GM08714 (cell line): ENCODE data around the gene SERPINE3.

ENCODE experiments used
- H3K4me3 ChIP-seq: fragments of 200-500 bp; sonication (Bioruptor generic); 2 replicates; pipeline ENCODE4 v1.5.1; 2014; ENCODE audit warnings: mild to moderate bottlenecking, low read length, inconsistent platforms
- ZNF274 ChIP-seq: IDR thresholded peaks from 2 replicates; pipeline ENCODE4 v1.6.1; 2012; ENCODE audit warnings: mild to moderate bottlenecking, low read depth, low read length

SERPINE3 gene

DNA sequence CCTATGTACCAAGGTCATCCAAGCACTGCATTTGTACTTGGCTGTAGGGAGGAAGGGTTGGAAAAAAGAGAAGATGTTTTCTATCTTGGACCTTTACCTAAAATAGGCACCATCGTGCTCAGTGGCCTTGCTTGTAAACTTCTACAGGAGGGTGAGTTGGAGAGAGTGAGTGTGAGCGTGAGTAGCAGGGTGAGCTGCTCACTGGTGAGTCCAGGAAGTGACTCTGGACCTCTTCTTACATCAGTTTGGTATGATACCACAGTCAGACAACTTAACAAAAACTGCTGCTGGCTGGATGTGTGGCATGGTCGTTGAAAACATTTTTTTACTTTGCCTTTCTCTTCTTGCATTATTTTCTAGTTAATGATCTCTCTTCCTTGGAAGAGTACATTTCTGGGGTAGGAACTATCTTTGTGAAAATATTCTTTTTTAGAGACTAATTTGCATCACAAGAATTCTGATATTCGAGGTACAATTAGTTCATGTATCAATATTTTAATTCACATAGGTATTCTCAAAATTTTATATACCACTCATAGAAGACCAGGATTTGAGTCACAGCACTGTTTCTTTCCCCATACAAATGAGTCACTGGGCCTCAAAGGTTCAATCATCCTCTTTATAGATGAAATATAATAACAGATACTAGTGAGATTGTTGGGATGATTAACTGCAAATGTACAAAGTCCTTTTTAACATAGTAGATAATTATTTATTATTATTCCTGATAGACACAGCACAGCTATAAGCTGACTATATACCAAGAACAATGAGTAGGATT lies 651 bp downstream of the SERPINE3 start:
- H3K4me3 ChIP-seq = no peak overlapping the region
- no peak for TF ChIP-seq ZNF274

DNA sequence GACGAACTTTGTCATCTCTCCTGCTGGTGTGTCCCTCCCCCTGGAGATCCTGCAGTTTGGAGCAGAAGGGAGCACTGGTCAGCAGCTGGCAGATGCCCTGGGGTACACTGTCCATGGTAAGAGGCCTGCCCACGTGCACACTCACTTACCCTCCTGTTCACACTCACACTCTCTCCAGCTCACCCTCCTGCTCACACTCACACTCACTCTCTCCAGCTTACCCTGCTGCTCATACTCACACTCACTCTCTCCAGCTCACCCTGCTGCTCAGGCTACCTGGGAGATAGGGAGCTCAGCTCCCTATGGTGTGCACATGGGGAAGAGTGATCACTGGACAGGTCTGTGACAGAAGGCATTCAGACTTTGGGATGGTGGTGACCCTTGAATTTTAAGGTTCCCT lies 1.7 kb downstream of the SERPINE3 start:
- H3K4me3 ChIP-seq = no peak overlapping the region
- TF ChIP-seq ZNF274 = no peak

DNA sequence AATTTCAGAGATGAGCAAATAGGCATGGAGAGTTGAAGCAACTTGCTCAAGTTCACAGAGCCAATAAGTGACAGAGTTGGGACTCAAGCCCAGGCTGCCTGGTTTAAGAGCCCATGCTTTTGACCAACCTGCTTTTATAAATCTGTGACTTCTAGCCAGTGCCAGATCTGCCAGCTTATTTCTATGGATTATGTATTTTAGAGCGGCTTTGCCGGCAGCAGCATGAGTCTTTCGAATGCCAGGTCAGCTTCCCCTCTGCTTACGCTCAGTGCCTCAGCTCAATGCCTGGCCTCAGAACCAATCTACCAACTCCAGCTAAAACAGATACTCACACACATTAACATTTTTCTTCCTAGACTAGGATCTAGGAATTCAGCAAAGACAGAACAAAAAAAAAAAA lies 2.3 kb downstream of the SERPINE3 start:
- H3K4me3 ChIP-seq = no peak overlapping the region
- TF ChIP-seq ZNF274 = no peak

DNA sequence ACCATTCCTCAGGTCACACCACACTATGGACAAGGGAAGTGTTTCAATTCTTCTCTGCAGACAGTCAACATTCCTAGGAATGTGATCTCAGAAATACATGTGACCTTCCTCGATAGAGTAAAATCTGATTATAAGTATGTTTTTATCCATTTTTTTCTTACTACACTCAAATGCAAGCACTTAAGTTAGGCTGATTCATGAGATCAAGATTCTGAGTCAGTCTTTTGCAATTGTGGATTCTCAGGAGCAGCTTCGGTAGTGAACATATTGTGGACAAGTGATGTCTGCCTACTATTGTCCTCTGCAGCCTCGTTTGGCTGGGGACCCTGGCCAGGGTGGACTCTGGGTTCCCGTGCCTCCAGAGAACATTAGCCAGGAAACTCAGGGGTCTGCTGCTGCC lies 3.2 kb downstream of the SERPINE3 start:
- no peak for TF ChIP-seq ZNF274
- no peak overlapping the region for H3K4me3 ChIP-seq

DNA sequence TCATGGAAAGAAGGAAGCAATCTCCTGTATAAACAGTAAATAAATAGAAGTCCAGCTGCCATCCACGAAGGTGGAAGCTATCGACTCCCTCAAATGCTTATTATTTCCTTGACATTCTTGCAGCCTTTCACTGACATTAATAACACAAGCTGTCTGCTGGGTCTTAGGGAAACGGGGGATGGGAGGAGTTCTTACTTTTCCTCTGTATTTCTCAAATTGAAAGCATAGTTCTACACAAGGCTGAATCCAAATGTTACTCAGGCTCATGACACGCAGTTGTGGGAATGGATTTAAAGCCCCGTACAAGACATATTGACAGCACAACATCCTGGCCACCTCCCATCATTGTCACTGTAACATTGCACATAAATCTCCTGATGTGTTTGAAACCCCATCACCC lies 4.0 kb downstream of the SERPINE3 start:
- TF ChIP-seq ZNF274 = no peak
- H3K4me3 ChIP-seq = no peak overlapping the region

DNA sequence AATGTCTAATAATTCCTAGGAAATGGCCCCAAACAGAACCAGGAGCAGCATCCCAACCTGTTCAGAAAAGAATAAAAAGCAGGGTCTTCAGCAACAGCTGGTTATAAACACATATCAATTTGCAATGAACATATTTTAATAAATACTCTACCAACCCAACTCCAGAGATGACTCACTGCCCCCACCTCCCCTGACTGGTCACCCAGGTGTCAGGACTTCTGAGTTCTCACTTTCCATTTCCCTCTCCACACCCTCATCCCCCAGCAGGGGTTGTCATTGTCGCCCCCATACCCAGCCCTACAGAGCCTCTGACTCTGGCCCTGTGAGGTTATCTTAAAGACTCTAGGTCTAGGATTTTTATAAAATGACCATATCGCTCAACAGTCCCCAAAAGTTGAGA lies 6.9 kb downstream of the SERPINE3 start:
- H3K4me3 ChIP-seq = no peak overlapping the region
- no peak for TF ChIP-seq ZNF274

DNA sequence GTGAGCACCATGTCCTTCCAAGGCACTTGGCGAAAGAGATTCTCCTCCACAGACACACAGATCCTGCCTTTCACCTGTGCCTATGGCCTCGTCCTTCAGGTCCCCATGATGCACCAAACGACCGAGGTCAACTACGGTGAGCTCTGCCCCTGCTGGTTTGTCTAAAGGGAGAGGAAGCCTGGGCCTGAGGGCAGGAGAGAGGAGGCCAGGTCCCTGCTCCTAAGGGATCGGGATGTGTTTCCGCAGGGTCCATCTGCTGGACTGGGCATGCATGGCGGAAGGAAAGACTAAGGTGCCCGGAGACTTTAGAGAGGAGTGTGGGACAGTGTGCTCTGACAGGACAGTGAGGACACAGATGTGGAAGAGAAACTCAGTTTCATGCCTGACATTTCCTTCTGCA lies 7.6 kb downstream of the SERPINE3 start:
- no peak for TF ChIP-seq ZNF274
- no peak overlapping the region for H3K4me3 ChIP-seq

DNA sequence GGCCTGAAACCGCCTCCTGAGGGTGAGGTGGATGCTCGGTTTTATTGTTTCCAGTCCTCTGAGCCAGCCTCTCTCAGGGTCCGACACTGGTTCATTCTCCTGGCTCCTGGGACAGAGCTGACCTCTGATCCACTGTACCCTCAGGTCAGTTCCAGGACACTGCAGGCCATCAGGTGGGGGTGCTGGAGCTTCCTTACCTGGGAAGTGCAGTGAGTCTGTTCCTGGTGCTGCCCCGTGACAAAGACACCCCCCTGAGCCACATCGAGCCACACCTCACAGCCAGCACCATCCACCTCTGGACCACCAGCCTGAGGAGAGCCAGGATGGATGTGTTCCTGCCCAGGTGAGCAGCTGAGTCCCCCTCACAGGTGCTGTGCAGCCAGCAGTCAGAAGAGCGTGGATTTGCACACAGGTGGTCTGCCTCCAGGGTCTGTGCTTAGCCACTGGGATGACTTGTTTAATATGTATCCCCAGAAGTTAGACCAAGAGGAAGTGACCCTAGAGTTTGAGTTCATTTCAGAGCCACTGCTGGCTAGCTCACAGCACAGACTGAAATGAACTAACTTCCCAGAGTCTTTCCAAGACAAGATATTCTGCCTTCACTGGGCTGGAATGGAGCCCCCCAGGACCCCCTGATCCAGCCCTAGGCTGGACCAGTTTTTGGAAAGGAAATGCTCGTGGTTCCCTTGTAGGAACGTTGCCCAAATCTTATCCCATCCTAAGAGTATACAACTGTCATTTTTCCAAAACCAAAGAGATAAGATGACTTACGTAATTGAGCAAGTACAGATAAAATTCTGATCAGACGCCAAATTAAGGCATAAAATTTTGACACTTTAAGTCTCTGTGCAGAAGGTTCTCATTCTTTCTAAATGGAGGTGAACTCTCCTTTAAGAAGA lies 8.8 kb downstream of the SERPINE3 start:
- TF ChIP-seq ZNF274 = no peak
- no peak overlapping the region for H3K4me3 ChIP-seq

DNA sequence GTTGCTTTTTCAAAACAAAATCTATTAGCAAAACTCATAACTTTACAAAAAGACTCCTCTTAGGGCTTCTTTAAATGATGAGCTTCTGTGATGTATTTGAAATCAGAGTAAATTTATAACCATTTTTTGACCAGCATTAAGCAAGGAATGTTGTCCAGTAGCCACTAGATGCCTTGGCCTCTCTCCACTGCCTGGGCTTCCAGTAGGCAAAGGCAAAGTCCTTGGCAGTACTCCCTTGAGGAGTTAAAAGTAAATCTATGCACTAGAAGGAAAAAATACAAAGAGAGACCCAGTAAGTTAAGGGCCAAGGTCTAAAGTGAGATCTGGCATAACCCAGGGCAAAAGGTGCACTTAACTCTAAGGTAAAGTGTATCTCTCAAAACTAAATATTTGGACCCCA lies 9.5 kb downstream of the SERPINE3 start:
- no peak overlapping the region for H3K4me3 ChIP-seq
- TF ChIP-seq ZNF274 = no peak

DNA sequence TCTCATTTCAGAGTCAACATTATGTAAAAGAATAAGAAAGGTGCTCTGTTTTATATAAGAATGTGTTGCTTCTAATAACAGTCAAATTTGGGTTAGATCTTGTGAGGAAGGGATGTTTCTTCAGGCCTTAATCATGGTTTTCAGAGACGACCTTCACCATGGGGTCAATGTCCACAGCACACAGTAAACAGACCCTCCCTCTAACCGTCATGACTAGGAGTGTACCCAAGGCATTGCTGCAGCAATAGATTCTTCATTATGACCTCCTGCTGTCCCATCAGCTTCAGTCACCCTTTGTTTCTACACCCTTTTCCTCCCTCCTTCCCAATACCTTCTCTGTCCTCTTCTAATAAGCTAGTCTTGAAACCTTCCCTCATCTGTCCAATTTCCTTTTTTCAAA lies 15.7 kb downstream of the SERPINE3 start:
- no peak for TF ChIP-seq ZNF274
- H3K4me3 ChIP-seq = no peak overlapping the region

DNA sequence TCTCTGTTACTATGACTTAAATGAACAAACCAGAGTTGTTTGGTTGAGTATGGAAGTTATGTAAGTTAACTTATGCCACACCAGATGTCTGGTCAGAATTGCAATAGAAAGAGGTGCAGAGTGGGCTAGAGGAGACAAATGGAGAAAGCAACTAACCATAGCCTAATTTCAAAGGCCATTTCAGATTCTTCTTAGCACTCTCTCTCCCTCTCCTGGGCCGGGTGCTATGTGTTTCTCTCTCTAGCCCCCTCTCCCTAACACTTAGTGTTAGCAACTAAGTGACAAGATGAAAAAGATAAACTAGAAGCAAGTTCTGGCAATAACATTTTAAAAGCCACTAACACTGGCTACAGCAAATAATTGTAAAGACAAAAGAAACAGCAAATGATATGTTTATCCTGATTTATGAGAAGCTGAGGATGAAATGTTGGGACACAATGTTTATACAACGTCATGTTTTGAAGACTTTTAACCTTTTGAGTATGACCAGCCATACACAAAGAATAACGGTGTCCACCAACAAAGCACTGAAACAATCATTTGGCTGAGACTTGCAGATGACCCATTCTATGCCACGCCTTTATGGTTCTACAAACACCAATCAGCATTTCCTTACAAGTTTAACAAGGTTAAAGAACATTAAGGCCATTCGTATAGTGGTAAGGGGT lies 18.6 kb downstream of the SERPINE3 start:
- no peak overlapping the region for H3K4me3 ChIP-seq
- no peak for TF ChIP-seq ZNF274

DNA sequence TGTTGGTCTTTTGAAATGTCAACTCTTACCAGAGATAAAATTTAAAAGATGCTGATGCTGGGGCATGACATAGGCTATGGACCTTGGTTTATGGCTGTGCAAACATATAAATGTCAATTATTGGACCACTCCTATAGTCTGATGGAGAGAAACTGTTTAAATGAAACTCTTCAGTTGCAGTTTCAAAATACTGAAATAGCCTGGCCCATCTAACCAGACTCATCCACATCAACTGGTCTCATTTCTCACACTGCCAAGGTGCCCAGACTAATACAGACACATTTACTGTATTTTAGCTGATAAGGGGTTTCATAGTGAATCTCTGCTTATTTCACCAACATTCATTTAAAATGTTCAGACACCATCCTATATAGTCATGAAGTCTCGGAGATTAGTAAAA lies 19.9 kb downstream of the SERPINE3 start:
- H3K4me3 ChIP-seq = no peak overlapping the region
- TF ChIP-seq ZNF274 = no peak

DNA sequence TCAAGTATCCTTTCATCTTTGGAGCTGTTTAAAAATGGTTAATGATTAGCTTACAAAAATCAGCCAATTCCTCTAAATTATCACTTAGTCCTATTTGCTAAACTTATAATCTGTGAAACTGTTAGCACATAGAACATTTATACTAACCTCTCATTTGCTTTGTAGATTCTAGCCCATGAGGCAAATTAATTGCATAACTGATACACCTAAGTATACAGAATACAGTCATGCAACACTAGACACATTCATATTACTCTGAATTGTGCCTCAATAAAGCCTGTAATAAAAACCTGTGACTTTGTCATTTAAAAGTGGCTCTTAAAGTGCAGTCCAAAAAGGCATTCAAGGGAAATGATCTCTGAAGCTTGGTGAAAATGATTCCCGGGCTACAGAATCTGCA lies 21.0 kb downstream of the SERPINE3 start:
- TF ChIP-seq ZNF274 = no peak
- H3K4me3 ChIP-seq = no peak overlapping the region

DNA sequence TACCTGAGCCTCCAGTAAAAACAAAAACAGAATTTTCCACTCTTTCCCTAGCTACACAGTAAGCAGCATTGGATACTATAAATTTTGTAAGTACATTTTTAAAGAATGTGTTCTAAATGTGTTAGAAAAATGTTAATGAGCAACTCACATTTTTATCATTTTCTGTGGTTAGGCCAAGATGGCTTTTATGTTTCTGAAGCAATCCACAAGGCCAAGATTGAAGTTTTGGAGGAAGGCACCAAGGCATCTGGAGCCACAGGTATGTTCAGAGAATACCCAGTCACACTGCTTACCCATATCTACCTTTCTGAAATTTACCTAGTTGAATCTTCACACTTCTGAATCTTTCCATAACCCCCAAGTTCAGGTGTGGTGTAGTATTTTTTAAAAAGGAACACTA lies 21.6 kb downstream of the SERPINE3 start:
- no peak for TF ChIP-seq ZNF274
- H3K4me3 ChIP-seq = no peak overlapping the region

DNA sequence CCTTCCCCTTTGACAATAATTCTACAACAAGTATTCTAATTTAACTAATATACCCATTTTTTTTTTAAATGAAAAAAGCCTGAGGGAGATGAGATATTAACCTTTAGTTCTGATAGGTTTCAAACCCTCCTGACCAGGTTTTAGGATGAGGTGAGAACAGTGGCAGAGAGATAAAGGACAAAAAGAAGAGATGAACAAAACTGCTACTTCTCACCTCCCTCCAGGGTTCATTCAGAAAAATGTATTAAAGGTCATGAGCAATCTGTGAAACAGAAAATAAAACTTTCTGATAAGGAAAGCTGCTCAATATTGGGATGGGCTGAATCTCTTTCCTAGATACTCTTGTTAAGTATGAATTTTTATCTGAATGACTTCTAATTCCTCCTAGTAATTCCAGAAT lies 24.1 kb downstream of the SERPINE3 start:
- no peak overlapping the region for H3K4me3 ChIP-seq
- no peak for TF ChIP-seq ZNF274
